ENCODE results near the gene IFITM1. TPM values are rescaled to one million over a fixed set of nuclear protein-coding genes. Genes with fewer than 3 reads are reported as not detected.

The IFITM1 gene
- polyA plus RNA-seq, 3 donors = 26.0 to 49.5 (median 36.3) TPM

GRCh38 chr11:340539-341512 is 27.0 kb downstream of the IFITM1 start:
- no peaks in the 10 kb centered on the region for H3K27me3 ChIP-seq (ENCODE audit: control insufficient read depth in 2 of 2, insufficient read depth in 2 of 2, low read length in 2 of 2)
- WGBS (ENCODE audit: insufficient coverage) = 100% methylated on average over 3 of the region's 5 CpGs
- H3K36me3 ChIP-seq (replicated peaks in 1 of 2; ENCODE audit: control insufficient read depth in 1 of 2, insufficient read depth in 2 of 2, low read length in 2 of 2) = no peaks in the 10 kb centered on the region
- intact Hi-C loops (cut with micrococcal nuclease) = no loop called here
- H3K9me3 ChIP-seq (replicated peaks in 1 of 2; ENCODE audit: control insufficient read depth in 1 of 2, insufficient read depth in 1 of 2, low read length in 2 of 2) = no peaks in the 10 kb centered on the region
- H2AFZ ChIP-seq (ENCODE audit: insufficient read depth, low read depth, low read length, poor library complexity, severe bottlenecking) = no peak overlapping the region
- no peaks in the 10 kb centered on the region for H3K79me2 ChIP-seq (ENCODE audit: insufficient read depth, low read length)
- Mint-ChIP-seq H3K36me3 (no peaks in the 10 kb centered on the region), H3K27ac (peak overlapping the region in 2 of 7 donors; percentile 35 to 47), H3K27me3 (ENCODE audit: low read depth in 3 of 3) (peaks cover 5 to 7% (median 7%) of the 10 kb centered on the region in 3 donors), H3K9me3 (peaks cover 0 to 4% (median 0%) of the 10 kb centered on the region in 7 donors), H3K4me1 (peaks cover 19% of the 10 kb centered on the region), H3K4me3 (peak overlapping the region in 1 of 2 donors; percentile 48)
- no peaks in the 10 kb centered on the region for H4K20me1 ChIP-seq (ENCODE audit: insufficient read depth, low read length)
- peaks cover 11% of the 10 kb centered on the region in 2 donors for H3K4me1 ChIP-seq (ENCODE audit: control insufficient read depth in 1 of 2, insufficient read depth in 2 of 2, low read length in 2 of 2)
- TF ChIP-seq CTCF (IDR thresholded peaks at IDR 0.05) = no peak
- no peak overlapping the region for H3K4me2 ChIP-seq (replicated peaks; ENCODE audit: extremely low read depth, low read length, poor library complexity, severe bottlenecking)
- H3K27ac ChIP-seq (ENCODE audit: low read depth in 1 of 2, low read length in 2 of 2) = no peak overlapping the region
- H3K9ac ChIP-seq (ENCODE audit: insufficient read depth, low read length, poor library complexity, severe bottlenecking) = no peak overlapping the region
- no peak for DNase-seq
- no peak overlapping the region for H3K4me3 ChIP-seq (replicated peaks in 1 of 3; ENCODE audit: low read depth in 2 of 3, low read length in 3 of 3)

GRCh38 chr11:342328-342727 is 28.5 kb downstream of the IFITM1 start:
- H3K36me3 ChIP-seq (replicated peaks in 1 of 2; ENCODE audit: control insufficient read depth in 1 of 2, insufficient read depth in 2 of 2, low read length in 2 of 2) = no peaks in the 10 kb centered on the region
- no peak overlapping the region for H3K4me3 ChIP-seq (replicated peaks in 1 of 3; ENCODE audit: low read depth in 2 of 3, low read length in 3 of 3)
- Mint-ChIP-seq H3K4me3 (no peak overlapping the region), H3K9me3 (peaks cover 0 to 4% (median 0%) of the 10 kb centered on the region in 7 donors), H3K27me3 (ENCODE audit: low read depth in 3 of 3) (peaks cover 5 to 11% (median 9%) of the 10 kb centered on the region in 3 donors), H3K36me3 (no peaks in the 10 kb centered on the region), H3K4me1 (peaks cover 7% of the 10 kb centered on the region), H3K27ac (peak overlapping the region in 1 of 7 donors; percentile 4)
- TF ChIP-seq CTCF (IDR thresholded peaks at IDR 0.05) = no peak
- H3K79me2 ChIP-seq (ENCODE audit: insufficient read depth, low read length) = no peaks in the 10 kb centered on the region
- no peak overlapping the region for H3K9ac ChIP-seq (ENCODE audit: insufficient read depth, low read length, poor library complexity, severe bottlenecking)
- H3K9me3 ChIP-seq (replicated peaks in 1 of 2; ENCODE audit: control insufficient read depth in 1 of 2, insufficient read depth in 1 of 2, low read length in 2 of 2) = no peaks in the 10 kb centered on the region
- H3K27ac ChIP-seq (ENCODE audit: low read depth in 1 of 2, low read length in 2 of 2) = no peak overlapping the region
- 58% methylated on average over 2 of the region's 3 CpGs for WGBS (ENCODE audit: insufficient coverage)
- intact Hi-C loops (cut with micrococcal nuclease) = no loop called here
- no peaks in the 10 kb centered on the region for H3K4me1 ChIP-seq (ENCODE audit: control insufficient read depth in 1 of 2, insufficient read depth in 2 of 2, low read length in 2 of 2)
- no peak for DNase-seq
- no peaks in the 10 kb centered on the region for H4K20me1 ChIP-seq (ENCODE audit: insufficient read depth, low read length)
- no peaks in the 10 kb centered on the region for H3K27me3 ChIP-seq (ENCODE audit: control insufficient read depth in 2 of 2, insufficient read depth in 2 of 2, low read length in 2 of 2)
- no peak overlapping the region for H3K4me2 ChIP-seq (replicated peaks; ENCODE audit: extremely low read depth, low read length, poor library complexity, severe bottlenecking)
- no peak overlapping the region for H2AFZ ChIP-seq (ENCODE audit: insufficient read depth, low read depth, low read length, poor library complexity, severe bottlenecking)
